HepG2 (cell line): ENCODE data around the gene ANTXR1. TPM values are rescaled to one million over a fixed set of nuclear protein-coding genes. Genes with fewer than 3 reads are reported as not detected.

Experiments used
- ATAC-seq: fragments of 200-7000 bp; cut with Tn5 transposase; 3 replicates; pipeline ENCODE4 v1.9.1; 2020; ENCODE audit warnings: mild to moderate bottlenecking, moderate library complexity
- BruUV-seq: library from RNA; stranded (reverse); fragments of 400-500 nt; replicated peaks from 2 replicates; lab custom pipeline; 2021; lab: Mats Ljungman, UMichigan
- CTCF ChIA-PET: fragments of 300-600 bp; formaldehyde crosslinking; extraction: SDS; loops from one replicate; lab custom pipeline; 2021; ENCODE audit warnings: low total read pairs, inconsistent platforms, low intra/inter-chr PET ratio; lab: Yijun Ruan, JAX
- POLR2A ChIA-PET: fragments of 350-600 bp; sonication (Branson Sonifier 250); formaldehyde crosslinking; loops from one replicate; lab custom pipeline; 2020; ENCODE audit warnings: antibody characterized with exemption, inconsistent platforms; lab: Yijun Ruan, JAX
- DNase-seq: peaks from one replicate; pipeline ENCODE4 v3.0.0-alpha.2; 2015; ENCODE audit warnings: low spot score
- FAIRE-seq: peaks from 3 replicates; lab custom pipeline; 2011; peaks lifted over from hg19 to GRCh38; lab: Jason Lieb, UNC
- H2AFZ ChIP-seq: one replicate; pipeline ENCODE4 v1.6.1; 2011; ENCODE audit warnings: low read length, inconsistent platforms
- H3K27ac ChIP-seq: fragments of 300-600 bp; 3 replicates; pipeline ENCODE4 v1.8.0; 2011; ENCODE audit warnings: mixed run types, mild to moderate bottlenecking, mixed read lengths, low read length, inconsistent platforms; ENCODE audit not compliant: insufficient read depth; ENCODE audit errors: extremely low read length
- H3K27me3 ChIP-seq, 2 experiments: fragments of 200-600 bp in 1 of 2; 2 replicates in 1 of 2; 3 replicates in 1 of 2; pipeline versions ENCODE4 v1.6.0 to v1.8.0; 2011; ENCODE audit warnings: low read length in 2 of 2, mild to moderate bottlenecking in 2 of 2, moderate library complexity in 2 of 2, inconsistent platforms in 1 of 2; ENCODE audit not compliant: insufficient read depth in 2 of 2, control insufficient read depth in 1 of 2
- H3K36me3 ChIP-seq, 2 experiments: fragments of 200-600 bp in 1 of 2; replicated peaks in 1 of 2; 2 replicates in 1 of 2; 3 replicates in 1 of 2; pipeline versions ENCODE4 v1.5.1 to v1.8.0; 2011; ENCODE audit warnings: low read length in 2 of 2, inconsistent platforms in 1 of 2; ENCODE audit not compliant: insufficient read depth in 2 of 2, control insufficient read depth in 1 of 2
- H3K4me1 ChIP-seq: 2 replicates; pipeline ENCODE4 v1.5.1; 2012; ENCODE audit warnings: low read length, inconsistent platforms; ENCODE audit not compliant: insufficient read depth
- H3K4me2 ChIP-seq: 2 replicates; pipeline ENCODE4 v1.6.0; 2011; ENCODE audit warnings: low read depth, low read length, inconsistent platforms
- H3K4me3 ChIP-seq, 3 experiments: fragments of 200-600 bp in 1 of 3; sonication (generic), shearing (Covaris generic) in 1 of 3; replicated peaks in 1 of 3; 2 replicates each; pipeline ENCODE4 v1.5.1; 2011 to 2016; ENCODE audit warnings: low read length in 3 of 3, inconsistent platforms in 2 of 3, low read depth in 2 of 3, mild to moderate bottlenecking in 2 of 3, control low read depth in 1 of 3, mixed read lengths in 1 of 3; ENCODE audit not compliant: insufficient read depth in 1 of 3
- H3K79me2 ChIP-seq: one replicate; pipeline ENCODE4 v1.6.1; 2011; ENCODE audit warnings: low read length, inconsistent platforms; ENCODE audit not compliant: insufficient read depth
- H3K9ac ChIP-seq: 2 replicates; pipeline ENCODE4 v1.6.0; 2011; ENCODE audit warnings: mild to moderate bottlenecking, low read depth, low read length, inconsistent platforms; ENCODE audit not compliant: insufficient read depth
- H3K9me3 ChIP-seq: 2 replicates; pipeline ENCODE4 v1.5.1; 2012; ENCODE audit warnings: mild to moderate bottlenecking, low read length
- H4K20me1 ChIP-seq: 2 replicates; pipeline ENCODE4 v1.6.0; 2011; ENCODE audit warnings: inconsistent platforms, mild to moderate bottlenecking, low read length, moderate library complexity; ENCODE audit not compliant: insufficient read depth
- BORCS8-MEF2B ChIP-seq: sonication (generic); formaldehyde crosslinking; IDR thresholded peaks from 2 replicates; pipeline ENCODE4 v1.8.0; 2022; ENCODE audit warnings: mild to moderate bottlenecking, missing genetic modification reagents
- HOXA9 ChIP-seq: sonication (generic); formaldehyde crosslinking; IDR thresholded peaks from 2 replicates; pipeline ENCODE4 v1.8.1; 2022; ENCODE audit warnings: missing genetic modification reagents, mild to moderate bottlenecking, moderate library complexity, borderline replicate concordance
- MYC ChIP-seq: sonication (generic); formaldehyde crosslinking; IDR thresholded peaks from 2 replicates; pipeline ENCODE4 v1.9.0; 2021; ENCODE audit warnings: missing genetic modification reagents, borderline replicate concordance
- POLR2G ChIP-seq: fragments of 200-400 bp; formaldehyde crosslinking; IDR thresholded peaks from 2 replicates; pipeline ENCODE4 v1.6.1; 2018; ENCODE audit warnings: mild to moderate bottlenecking, low read depth, low read length, moderate library complexity
- RAD51 ChIP-seq: fragments of 450-650 bp; IDR thresholded peaks from 2 replicates; pipeline ENCODE4 v1.6.1; 2016; ENCODE audit warnings: borderline replicate concordance
- REXO4 ChIP-seq: sonication (generic); formaldehyde crosslinking; IDR thresholded peaks from 2 replicates; pipeline ENCODE4 v1.8.0; 2022; ENCODE audit warnings: missing genetic modification reagents, mild to moderate bottlenecking, borderline replicate concordance
- RXRB ChIP-seq: IDR thresholded peaks from 2 replicates; pipeline ENCODE4 v1.6.1; 2016; ENCODE audit warnings: borderline replicate concordance, missing genetic modification reagents, missing compliant biosample characterization
- SALL2 ChIP-seq: sonication (generic); formaldehyde crosslinking; IDR thresholded peaks from 2 replicates; pipeline ENCODE4 v1.8.1; 2023; ENCODE audit warnings: mild to moderate bottlenecking, missing genetic modification reagents, inconsistent platforms
- SNAPC5 ChIP-seq: sonication (generic); formaldehyde crosslinking; IDR thresholded peaks from 2 replicates; pipeline ENCODE4 v1.8.1; 2023; ENCODE audit warnings: mild to moderate bottlenecking, missing genetic modification reagents, borderline replicate concordance
- THAP9 ChIP-seq: sonication (generic); formaldehyde crosslinking; IDR thresholded peaks from 2 replicates; pipeline ENCODE4; 2020; ENCODE audit warnings: missing genetic modification reagents, mild to moderate bottlenecking, borderline replicate concordance
- XRCC5 ChIP-seq: fragments of 200-400 bp; formaldehyde crosslinking; optimal IDR thresholded peaks from 2 replicates; pipeline ENCODE3; 2017; ENCODE audit warnings: mild to moderate bottlenecking, low read length
- ZNF407 ChIP-seq: sonication (generic); formaldehyde crosslinking; IDR thresholded peaks from one replicate; pipeline ENCODE4 v1.5.1; 2020; ENCODE audit warnings: mild to moderate bottlenecking, missing genetic modification reagents; ENCODE audit errors: not compliant biosample characterization
- ZNF432 ChIP-seq: sonication (generic); formaldehyde crosslinking; IDR thresholded peaks from 2 replicates; pipeline ENCODE4 v1.5.0; 2020; ENCODE audit warnings: missing genetic modification reagents, mild to moderate bottlenecking, borderline replicate concordance
- WGBS: methylation state at CpG from one replicate; pipeline ENCODE4 v1.1.6; 2017; ENCODE audit warnings: low lambda C conversion rate; 5-methylcytosine and 5-hydroxymethylcytosine counted together
- in situ Hi-C: cut with HindIII; loops from 2 replicates; pipeline ENCODE4 v1.10.0; 2017; ENCODE audit warnings: low pct_unique_long_range_greater_than_20kb; ENCODE audit not compliant: extremely low pct_ligation_motif_present
- intact Hi-C: fragments of 100-400 bp; cut with micrococcal nuclease; formaldehyde crosslinking; loops from one replicate; pipeline ENCODE4 v1.10.0; 2022; ENCODE audit not compliant: unreplicated experiment
- polyA plus RNA-seq, 8 experiments: library from polyadenylated mRNA; depleted of rRNA in 3 of 8; stranded (reverse) in 7 of 8; unstranded in 1 of 8; fragments of >200 nt; fragmentation: Illumina TruSeq in 4 of 8; extraction: Trizol in 4 of 8; gene quantifications; 2 replicates each; pipeline versions ENCODE4 v1.2.1 to v1.2.3, GENCODE V29; 2011 to 2016; ENCODE audit warnings: low read depth in 4 of 8, missing spikeins in 1 of 8, mixed read lengths in 1 of 8; ENCODE audit not compliant: insufficient read depth in 1 of 8
- total RNA-seq, 5 experiments: library from RNA; depleted of rRNA; stranded (reverse); fragments of >200 nt; fragmentation: Illumina TruSeq; extraction: Trizol; gene quantifications; 2 replicates each; pipeline ENCODE4 v1.2.3, GENCODE V29; 2016; ENCODE audit warnings: low read depth in 1 of 5

Gene ANTXR1
- total and polyA plus RNA-seq, 2 of the 13 experiments (the other 11 are each of a cell fraction or from before 2014, with no cell fraction given): 4.5 to 12.7 TPM

GRCh38 chr2:69109255-69109654, 96.3 kb downstream of the ANTXR1 start:
- Histone ChIP-seq H3K4me2 (no peak overlapping the region), H3K27me3 (no peaks in the 10 kb centered on the region), H3K4me1 (peaks cover 13% of the 10 kb centered on the region), H3K4me3 (no peak overlapping the region), H3K9me3 (no peaks in the 10 kb centered on the region), H2AFZ (no peak overlapping the region), H4K20me1 (no peaks in the 10 kb centered on the region), H3K79me2 (no peaks in the 10 kb centered on the region)
- 75% methylated on average over 4 of the region's 4 CpGs for WGBS
- in situ Hi-C loops: no loop called here
- DNase-seq: no peak
- ATAC-seq: no peak
- FAIRE-seq: no peak
- POLR2A ChIA-PET: no interaction called here
- intact Hi-C loops: no loop called here
- BruUV-seq: no TSS peak
- CTCF ChIA-PET: no interaction called here
- TF ChIP-seq SALL2 (CRISPR knock-in tag): no peak
- no peak for TF ChIP-seq SNAPC5 (CRISPR knock-in tag)
- no peak for TF ChIP-seq POLR2G
- no peak for TF ChIP-seq BORCS8-MEF2B (CRISPR knock-in tag)
- no peak for TF ChIP-seq REXO4
- no peak for TF ChIP-seq MYC (CRISPR knock-in tag)
- no peak for TF ChIP-seq ZNF407
- no peak for TF ChIP-seq HOXA9 (CRISPR knock-in tag)
- no peak for TF ChIP-seq RXRB
- TF ChIP-seq RAD51: no peak
- TF ChIP-seq ZNF432 (CRISPR knock-in tag): no peak
- no peak for TF ChIP-seq THAP9 (CRISPR knock-in tag)
- TF ChIP-seq XRCC5: no peak
- TF ChIP-seq, all 625 proteins: peak for 0
- Histone ChIP-seq H3K27ac (no peak overlapping the region), H3K36me3 (no peaks in the 10 kb centered on the region), H3K9ac (no peak overlapping the region)
